H1 (cell line): Measurements from ENCODE around the gene HYAL1. TPM values are rescaled to one million over a fixed set of nuclear protein-coding genes. Genes with fewer than 3 reads are reported as not detected.

Experiments used
- CTCF ChIA-PET: fragments of 300-600 bp; sonication (Branson Sonifier 250); formaldehyde crosslinking; loops from one replicate; lab custom pipeline; 2021; ENCODE audit not compliant: partially characterized antibody; lab: Charles Lee
- POLR2A ChIA-PET: fragments of 300-600 bp; sonication (Branson Sonifier 250); formaldehyde crosslinking; loops from one replicate; lab custom pipeline; 2021; ENCODE audit warnings: inconsistent platforms; ENCODE audit not compliant: partially characterized antibody; lab: Charles Lee
- DNase-seq, 2 experiments: peaks; one replicate each; pipeline versions ENCODE4 v3.0.0 to v3.0.0-alpha.2; 2010 to 2022; ENCODE audit warnings: low spot score in 2 of 2, low read depth in 1 of 2, mixed read lengths in 1 of 2
- FAIRE-seq: peaks from 2 replicates; lab custom pipeline; 2011; peaks lifted over from hg19 to GRCh38; lab: Jason Lieb, UNC
- H2AFZ ChIP-seq: 2 replicates; pipeline ENCODE4 v1.8.1; 2012; ENCODE audit warnings: low read length, inconsistent platforms
- H2AK5ac ChIP-seq: 2 replicates; pipeline ENCODE4 v1.6.1; 2013; ENCODE audit warnings: low read depth, low read length
- H2BK120ac ChIP-seq: replicated peaks from 2 replicates; pipeline ENCODE3; 2013; ENCODE audit warnings: low read depth, low read length, inconsistent platforms
- H2BK12ac ChIP-seq: 2 replicates; pipeline ENCODE4 v1.6.1; 2013; ENCODE audit warnings: low read depth, low read length
- H2BK15ac ChIP-seq: 2 replicates; pipeline ENCODE4 v1.6.1; 2013; ENCODE audit warnings: low read length
- H2BK20ac ChIP-seq: 2 replicates; pipeline ENCODE4 v1.6.1; 2013; ENCODE audit warnings: low read length
- H2BK5ac ChIP-seq: 2 replicates; pipeline ENCODE4 v1.6.1; 2013; ENCODE audit warnings: low read depth, low read length
- H3K14ac ChIP-seq: 2 replicates; pipeline ENCODE4 v1.6.1; 2013; ENCODE audit warnings: inconsistent platforms; ENCODE audit not compliant: insufficient read length
- H3K18ac ChIP-seq: 2 replicates; pipeline ENCODE4 v1.6.1; 2013; ENCODE audit warnings: low read length; ENCODE audit errors: extremely low read depth
- H3K23ac ChIP-seq: 2 replicates; pipeline ENCODE4 v1.6.1; 2013; ENCODE audit warnings: inconsistent platforms; ENCODE audit not compliant: insufficient read length
- H3K23me2 ChIP-seq: 2 replicates; pipeline ENCODE4 v1.6.1; 2013; ENCODE audit warnings: low read depth, low read length
- H3K27ac ChIP-seq: 2 replicates; pipeline ENCODE4 v1.6.1; 2011; ENCODE audit warnings: low read depth, low read length, inconsistent platforms
- H3K27me3 ChIP-seq, 4 experiments: replicated peaks in 1 of 4; 1 replicate in 1 of 4; 2 replicates in 3 of 4; pipeline versions ENCODE4 v1.6.1 to v1.8.1; 2011 to 2013; ENCODE audit warnings: low read length in 3 of 4, mild to moderate bottlenecking in 3 of 4, inconsistent platforms in 2 of 4, mixed read lengths in 2 of 4, moderate library complexity in 1 of 4; ENCODE audit not compliant: control insufficient read depth in 3 of 4, insufficient read depth in 3 of 4; ENCODE audit errors: extremely low read depth in 1 of 4
- H3K36me3 ChIP-seq, 4 experiments: 2 replicates each; pipeline versions ENCODE4 v1.6.1 to v1.8.1; 2011 to 2013; ENCODE audit warnings: mild to moderate bottlenecking in 4 of 4, low read length in 3 of 4, moderate library complexity in 2 of 4, control low read depth in 1 of 4, inconsistent platforms in 1 of 4; ENCODE audit not compliant: insufficient read depth in 4 of 4, control insufficient read depth in 2 of 4
- H3K4ac ChIP-seq: replicated peaks from 2 replicates; pipeline ENCODE3; 2013; ENCODE audit warnings: low read length, low read depth, mixed read lengths, inconsistent platforms; ENCODE audit not compliant: insufficient read length
- H3K4me1 ChIP-seq, 4 experiments: replicated peaks in 1 of 4; 1 replicate in 1 of 4; 2 replicates in 3 of 4; pipeline versions ENCODE4 v1.6.1 to v1.8.1; 2011 to 2013; ENCODE audit warnings: low read length in 3 of 4, inconsistent platforms in 2 of 4, mixed read lengths in 1 of 4; ENCODE audit not compliant: insufficient read depth in 4 of 4, control insufficient read depth in 3 of 4
- H3K4me2 ChIP-seq, 2 experiments: 2 replicates each; pipeline versions ENCODE4 v1.6.1 to v1.8.1; 2011 to 2013; ENCODE audit warnings: low read depth in 2 of 2, low read length in 2 of 2, control low read depth in 1 of 2, inconsistent platforms in 1 of 2, mild to moderate bottlenecking in 1 of 2; ENCODE audit not compliant: insufficient read depth in 1 of 2
- H3K4me3 ChIP-seq, 4 experiments: fragments of 200-600, 300-600 bp in 1 of 4; sonication (generic), shearing (Covaris generic), sonication (Bioruptor Twin) in 1 of 4; 2 replicates each; pipeline versions ENCODE4 v1.5.1 to v1.8.1; 2011 to 2016; ENCODE audit warnings: low read length in 4 of 4, low read depth in 3 of 4, control low read depth in 2 of 4, inconsistent platforms in 2 of 4, mild to moderate bottlenecking in 2 of 4, mixed read lengths in 1 of 4, moderate library complexity in 1 of 4; ENCODE audit not compliant: insufficient read depth in 2 of 4; ENCODE audit errors: extremely low read depth in 1 of 4
- H3K56ac ChIP-seq: replicated peaks from 2 replicates; pipeline ENCODE3; 2013; ENCODE audit warnings: low read depth, mild to moderate bottlenecking, mixed read lengths, low read length, inconsistent platforms; ENCODE audit not compliant: insufficient read length
- H3K79me1 ChIP-seq: 2 replicates; pipeline ENCODE4 v1.6.1; 2013; ENCODE audit warnings: low read depth, low read length, control low read depth
- H3K79me2 ChIP-seq, 2 experiments: 2 replicates each; pipeline versions ENCODE4 v1.6.1 to v1.8.1; 2012 to 2013; ENCODE audit warnings: low read length in 2 of 2, mild to moderate bottlenecking in 2 of 2, inconsistent platforms in 1 of 2; ENCODE audit not compliant: insufficient read depth in 2 of 2, control insufficient read depth in 1 of 2
- H3K9ac ChIP-seq, 4 experiments: replicated peaks in 1 of 4; 1 replicate in 1 of 4; 2 replicates in 3 of 4; pipeline versions ENCODE4 v1.6.1 to v1.8.1; 2011 to 2013; ENCODE audit warnings: low read depth in 3 of 4, low read length in 3 of 4, control low read depth in 2 of 4, mild to moderate bottlenecking in 2 of 4, moderate library complexity in 2 of 4, inconsistent platforms in 1 of 4; ENCODE audit errors: extremely low read depth in 1 of 4
- H3K9me3 ChIP-seq, 2 experiments: 2 replicates each; pipeline versions ENCODE4 v1.6.1 to v1.8.1; 2012 to 2013; ENCODE audit warnings: mild to moderate bottlenecking in 2 of 2, moderate library complexity in 2 of 2, control low read depth in 1 of 2, inconsistent platforms in 1 of 2, low read depth in 1 of 2, low read length in 1 of 2, mixed read lengths in 1 of 2; ENCODE audit not compliant: insufficient read depth in 2 of 2
- H4K20me1 ChIP-seq, 2 experiments: replicated peaks in 1 of 2; 2 replicates each; pipeline versions ENCODE3 to v1.8.1; 2011 to 2013; ENCODE audit warnings: inconsistent platforms in 2 of 2, low read length in 2 of 2, mild to moderate bottlenecking in 1 of 2; ENCODE audit not compliant: insufficient read depth in 2 of 2, control insufficient read depth in 1 of 2
- H4K5ac ChIP-seq: 2 replicates; pipeline ENCODE4 v1.6.1; 2013; ENCODE audit warnings: low read length, low read depth, mixed read lengths, inconsistent platforms; ENCODE audit not compliant: insufficient read length
- H4K8ac ChIP-seq: 2 replicates; pipeline ENCODE4 v1.8.0; 2013; ENCODE audit warnings: mild to moderate bottlenecking, moderate library complexity, low read length, inconsistent platforms; ENCODE audit not compliant: insufficient read depth; ENCODE audit errors: extremely low read depth
- H4K91ac ChIP-seq: replicated peaks from 2 replicates; pipeline ENCODE3; 2013; ENCODE audit warnings: low read length, mixed read lengths, inconsistent platforms; ENCODE audit not compliant: insufficient read length
- ASH2L ChIP-seq: fragments of 200-600, 300-600 bp; sonication (generic); IDR thresholded peaks from one replicate; pipeline ENCODE4 v1.7.1; 2017; ENCODE audit warnings: low read length
- CHD2 ChIP-seq: IDR thresholded peaks from 2 replicates; pipeline ENCODE4 v1.6.1; 2012; ENCODE audit warnings: low read length, improper control_type of control experiment
- CTBP2 ChIP-seq: IDR thresholded peaks from 2 replicates; pipeline ENCODE4 v1.7.0; 2011; ENCODE audit warnings: borderline replicate concordance, mild to moderate bottlenecking, moderate library complexity, mixed read lengths, low read length; ENCODE audit not compliant: insufficient read depth, insufficient read length
- EP300 ChIP-seq, 2 experiments: IDR thresholded peaks; 1 replicate in 1 of 2; 2 replicates in 1 of 2; pipeline ENCODE4 v1.6.1; 2011 to 2012; ENCODE audit warnings: low read depth in 2 of 2, low read length in 2 of 2, mild to moderate bottlenecking in 2 of 2, borderline replicate concordance in 1 of 2, inconsistent platforms in 1 of 2, moderate library complexity in 1 of 2
- EZH2 ChIP-seq: fragments of 200-600 bp; sonication (generic); IDR thresholded peaks from 2 replicates; pipeline ENCODE4 v1.7.1; 2012; ENCODE audit warnings: low read depth, mild to moderate bottlenecking, moderate library complexity, low read length, inconsistent platforms; ENCODE audit not compliant: severe bottlenecking
- GTF2F1 ChIP-seq: IDR thresholded peaks from 2 replicates; pipeline ENCODE4 v1.6.1; 2012; ENCODE audit warnings: low read depth, low read length, improper control_type of control experiment, borderline replicate concordance
- JUND ChIP-seq: IDR thresholded peaks from 2 replicates; pipeline ENCODE4 v1.6.1; 2011; ENCODE audit warnings: mild to moderate bottlenecking, improper control_type of control experiment, low read length
- POLR2AphosphoS5 ChIP-seq: IDR thresholded peaks from 2 replicates; pipeline ENCODE4 v1.6.1; 2011; ENCODE audit warnings: low read depth, low read length
- SRF ChIP-seq: IDR thresholded peaks from 2 replicates; pipeline ENCODE4 v1.6.1; 2011; ENCODE audit warnings: mild to moderate bottlenecking, low read depth, low read length, moderate library complexity
- TEAD4 ChIP-seq: IDR thresholded peaks from 2 replicates; pipeline ENCODE4 v1.6.1; 2012; ENCODE audit warnings: low read depth, low read length, inconsistent platforms, mixed read lengths
- WGBS, 2 experiments: shearing (Covaris generic) in 1 of 2; methylation state at CpG; one replicate each; pipeline versions ENCODE4 v1.1.6 to v1.1.7; 2013 to 2015; ENCODE audit warnings: low lambda C conversion rate in 2 of 2, mixed read lengths in 2 of 2, inconsistent platforms in 1 of 2, low coverage in 1 of 2, missing lambda C conversion rate in 1 of 2; ENCODE audit not compliant: insufficient replicate concordance in 2 of 2, insufficient coverage in 1 of 2, insufficient read length in 1 of 2; ENCODE audit errors: extremely low coverage in 1 of 2, missing lambda C conversion rate in 1 of 2; 5-methylcytosine and 5-hydroxymethylcytosine counted together
- polyA plus RNA-seq, 7 experiments: library from polyadenylated mRNA; depleted of rRNA in 3 of 7; stranded (reverse) in 5 of 7; unstranded in 2 of 7; fragments of >200 nt in 5 of 7; fragments of 200-250 nt in 2 of 7; gene quantifications; 1 replicate in 5 of 7; 2 replicates in 1 of 7; 4 replicates in 1 of 7; pipeline versions ENCODE4 v1.2.1 to v1.2.3, GENCODE V29; 2011 to 2013; ENCODE audit warnings: missing spikeins in 2 of 7, mixed read lengths in 2 of 7
- total RNA-seq: library from RNA; stranded (reverse); fragmentation: NEBNext Ultra II Directional; extraction: Animal tissue kit (Norgen Biotek cat#: 25700); gene quantifications from 2 replicates; pipeline ENCODE4 v1.2.1, GENCODE V29; 2021

The HYAL1 gene
- total and polyA plus RNA-seq, 2 of the 8 experiments (the other 6 are each of a cell fraction or from before 2014, with no cell fraction given): 2.0 to 5.4 TPM

GRCh38 chr3:50326182-50326541 lies 22.8 kb upstream of the HYAL1 start:
- Histone ChIP-seq H4K20me1 (peaks cover 2 to 6% of the 10 kb centered on the region in 2 experiments), H3K4ac (no peak overlapping the region), H3K36me3 (peaks cover 9 to 23% (median 15%) of the 10 kb centered on the region in 4 experiments; a peak in 7 of 8 replicates), H3K9ac (no peak overlapping the region), H3K27ac (no peak overlapping the region), H2BK15ac (no peak overlapping the region), H3K79me2 (peaks cover 0 to 11% of the 10 kb centered on the region in 2 experiments; a peak in 2 of 4 replicates), H3K4me3 (no peak overlapping the region), H3K23me2 (peaks cover 21% of the 10 kb centered on the region; the same call in 1 of the 2 replicates), H3K56ac (no peak overlapping the region), H2BK5ac (no peak overlapping the region), H2AFZ (no peak overlapping the region), H2AK5ac (no peak overlapping the region), H2BK12ac (no peak overlapping the region), H2BK120ac (no peak overlapping the region), H3K4me1 (peaks cover 0 to 29% (median 14%) of the 10 kb centered on the region in 4 experiments; a peak in 6 of 7 replicates), H3K14ac (no peak overlapping the region), H2BK20ac (no peak overlapping the region), H3K9me3 (no peaks in the 10 kb centered on the region), H3K23ac (no peak overlapping the region), H3K79me1 (peaks cover 5% of the 10 kb centered on the region; the same call in 1 of the 2 replicates), H4K8ac (no peak overlapping the region), H4K5ac (no peak overlapping the region), H3K27me3 (no peaks in the 10 kb centered on the region), H4K91ac (no peak overlapping the region), H3K18ac (no peak overlapping the region), H3K4me2 (no peak overlapping the region)
- DNase-seq: no peak
- ChIA-PET POLR2A (interaction anchor here (0.8 to 3.8 kb wide), 3 partner anchors 14 to 302 kb away, joined by 3 to 15 read pairs (median 4); partner anchors contain the start of genes HYAL1 and RASSF1), CTCF (interaction anchor here (0.5 to 7.5 kb wide), 6 partner anchors 11 to 266 kb away, joined by 3 to 75 read pairs (median 4); partner anchors contain the start of gene LSMEM2)
- no peak for FAIRE-seq
- 80% methylated on average over 8 of the region's 8 CpGs; no CpG with 5 or more reads in 1 of the 2 experiments for WGBS, 2 experiments
- TF ChIP-seq GTF2F1 (no peak), TEAD4 (no peak), POLR2AphosphoS5 (no peak), JUND (no peak), ASH2L (no peak), EZH2 (no peak), EP300 (IDR thresholded peaks at IDR 0.05; ENCODE audit: borderline replicate concordance in 1 of 2, low read depth in 2 of 2, low read length in 2 of 2) (no peak), CTBP2 (no peak), CHD2 (no peak), SRF (no peak)
